ENCODE data around the gene ADGRG6. TPM values are rescaled to one million over a fixed set of nuclear protein-coding genes. Genes with fewer than 3 reads are reported as not detected.

Gene ADGRG6
- total and polyA plus RNA-seq, 3 donors from 2014 or later, result 5.1 to 10.6 (median 7.2) TPM

GRCh38 chr6:142307963-142308748, 6.3 kb downstream of the ADGRG6 start:
- no peak for TF ChIP-seq POLR2A (IDR thresholded peaks at IDR 0.05)
- no peak for TF ChIP-seq CTCF (IDR thresholded peaks at IDR 0.05)
- no peaks in the 10 kb centered on the region for H3K27me3 ChIP-seq
- no peak overlapping the region for H3K27ac ChIP-seq
- H3K4me3 ChIP-seq, result no peak overlapping the region
- H3K9me3 ChIP-seq, result no peaks in the 10 kb centered on the region
- 95 to 96% methylated on average over 2 of the region's 2 CpGs for WGBS, 2 donors
- no peaks in the 10 kb centered on the region for H3K4me1 ChIP-seq
- intact Hi-C loops (cut with DNase I; ENCODE audit: low total_unique reads), result no loop called here
- H3K36me3 ChIP-seq (ENCODE audit: low read depth, missing control alignments), result no peaks in the 10 kb centered on the region
- DNase-seq, result no peak

GRCh38 chr6:142309426-142309825, 7.6 kb downstream of the ADGRG6 start:
- TF ChIP-seq CTCF (IDR thresholded peaks at IDR 0.05), result no peak
- H3K9me3 ChIP-seq, result no peaks in the 10 kb centered on the region
- no peak for DNase-seq
- no peak overlapping the region for H3K4me3 ChIP-seq
- H3K27me3 ChIP-seq, result no peaks in the 10 kb centered on the region
- no peak overlapping the region for H3K27ac ChIP-seq
- no peaks in the 10 kb centered on the region for H3K36me3 ChIP-seq (ENCODE audit: low read depth, missing control alignments)
- H3K4me1 ChIP-seq, result no peaks in the 10 kb centered on the region
- intact Hi-C loops (cut with DNase I; ENCODE audit: low total_unique reads), result no loop called here
- 92 to 98% methylated on average over 2 of the region's 2 CpGs for WGBS, 2 donors

- Histone ChIP-seq H3K4me1 (no peaks in the 10 kb centered on the region), H3K36me3 (ENCODE audit: low read depth, missing control alignments) (no peaks in the 10 kb centered on the region), H3K27ac (no peak overlapping the region), H3K4me3 (no peak overlapping the region), H3K9me3 (no peaks in the 10 kb centered on the region), H3K27me3 (no peaks in the 10 kb centered on the region)
- WGBS, 2 donors, result 33 to 53% methylated on average over 2 of the region's 2 CpGs
- TF ChIP-seq POLR2A (IDR thresholded peaks at IDR 0.05), result no peak
- TF ChIP-seq CTCF (IDR thresholded peaks at IDR 0.05), result no peak
- DNase-seq, result no peak
- intact Hi-C loops (cut with DNase I; ENCODE audit: low total_unique reads), result no loop called here
These were observed 11.5 kb downstream of the ADGRG6 start for GRCh38 chr6:142313284-142313683.

GRCh38 chr6:142316791-142317368, 15.1 kb downstream of the ADGRG6 start:
- intact Hi-C loops (cut with DNase I; ENCODE audit: low total_unique reads), result no loop called here

More at GRCh38 chr6:142316791-142317368, 15.1 kb downstream of the ADGRG6 start:
- Histone ChIP-seq H3K4me1 (no peaks in the 10 kb centered on the region), H3K4me3 (no peak overlapping the region), H3K9me3 (no peaks in the 10 kb centered on the region), H3K27ac (no peak overlapping the region), H3K36me3 (ENCODE audit: low read depth, missing control alignments) (no peaks in the 10 kb centered on the region), H3K27me3 (no peaks in the 10 kb centered on the region)
- DNase-seq, result no peak
- WGBS, 2 donors, result 71 to 93% methylated on average over 1 of the region's 1 CpG
- TF ChIP-seq CTCF (IDR thresholded peaks at IDR 0.05), result no peak
- no peak for TF ChIP-seq POLR2A (IDR thresholded peaks at IDR 0.05)
